GM12878 (cell line): ENCODE measurements around the gene CACNA2D2. TPM values are rescaled to one million over a fixed set of nuclear protein-coding genes. Genes with fewer than 3 reads are reported as not detected.

Experiments
- ATAC-seq: fragments of 200-7000 bp; cut with Tn5 transposase; 3 replicates; pipeline ENCODE4 v1.9.1; 2020; ENCODE audit warnings: mild to moderate bottlenecking, moderate library complexity
- BruUV-seq: library from RNA; stranded (reverse); fragments of 400-500 nt; replicated peaks from 2 replicates; lab custom pipeline; 2021; lab: Mats Ljungman, UMichigan
- CTCF ChIA-PET: fragments of 300-600 bp; sonication (Branson Sonifier 250); formaldehyde crosslinking; extraction: SDS; loops from one replicate; lab custom pipeline; 2021; ENCODE audit warnings: inconsistent platforms; lab: Yijun Ruan, JAX
- POLR2A ChIA-PET: fragments of 350-600 bp; formaldehyde crosslinking; extraction: SDS; loops from one replicate; lab custom pipeline; 2021; ENCODE audit warnings: inconsistent platforms; lab: Charles Lee
- RAD21 ChIA-PET: fragments of 300-600 bp; sonication (Branson Sonifier 250); formaldehyde crosslinking; loops from one replicate; lab custom pipeline; 2023; ENCODE audit warnings: antibody characterized with exemption; ENCODE audit not compliant: unreplicated experiment; lab: Charles Lee
- SMC1A ChIA-PET: fragments of 300-600 bp; sonication (Branson Sonifier 250); formaldehyde crosslinking; loops from one replicate; lab custom pipeline; 2023; ENCODE audit not compliant: unreplicated experiment, uncharacterized antibody; lab: Charles Lee
- DNase-seq: peaks from one replicate; pipeline ENCODE4 v3.0.0-alpha.2; 2011; ENCODE audit warnings: low read depth, low spot score
- FAIRE-seq: peaks from 3 replicates; lab custom pipeline; 2011; peaks lifted over from hg19 to GRCh38; lab: Jason Lieb, UNC
- H2AFZ ChIP-seq: 2 replicates; pipeline ENCODE4 v1.6.0; 2011; ENCODE audit warnings: low read depth, low read length, control low read depth; ENCODE audit not compliant: control insufficient read depth
- H3K27ac ChIP-seq: 2 replicates; pipeline ENCODE4 v1.5.1; 2011; ENCODE audit warnings: control low read depth; ENCODE audit not compliant: control insufficient read depth, insufficient read depth
- H3K27me3 ChIP-seq, 2 experiments: replicated peaks in 1 of 2; 2 replicates each; pipeline versions ENCODE4 v1.6.0 to v1.6.1; 2011; ENCODE audit warnings: low read length in 1 of 2; ENCODE audit not compliant: control insufficient read depth in 2 of 2, insufficient read depth in 2 of 2
- H3K36me3 ChIP-seq, 2 experiments: 2 replicates each; pipeline ENCODE4 v1.5.1; 2011; ENCODE audit warnings: low read length in 1 of 2; ENCODE audit not compliant: control insufficient read depth in 2 of 2, insufficient read depth in 2 of 2
- H3K4me1 ChIP-seq: 2 replicates; pipeline ENCODE4 v1.6.1; 2011; ENCODE audit warnings: mild to moderate bottlenecking, low read length, moderate library complexity, mixed read lengths; ENCODE audit not compliant: control insufficient read depth, insufficient read depth
- H3K4me2 ChIP-seq: 2 replicates; pipeline ENCODE4 v1.6.0; 2011; ENCODE audit warnings: control low read depth; ENCODE audit not compliant: control insufficient read depth, insufficient read depth
- H3K4me3 ChIP-seq: fragments of 200-600 bp; sonication (generic); 2 replicates; pipeline ENCODE4 v1.5.1; 2016
- H3K79me2 ChIP-seq: 2 replicates; pipeline ENCODE4 v1.6.0; 2011; ENCODE audit warnings: low read length; ENCODE audit not compliant: control insufficient read depth, insufficient read depth
- H3K9ac ChIP-seq: 2 replicates; pipeline ENCODE4 v1.8.0; 2011; ENCODE audit warnings: low read length, control low read depth, mixed read lengths; ENCODE audit not compliant: control insufficient read depth, insufficient read depth
- H3K9me3 ChIP-seq: replicated peaks from 3 replicates; pipeline ENCODE4 v1.5.1; 2011; ENCODE audit warnings: mild to moderate bottlenecking, low read length; ENCODE audit not compliant: control insufficient read depth, insufficient read depth
- H4K20me1 ChIP-seq: 2 replicates; pipeline ENCODE4 v1.6.0; 2011; ENCODE audit not compliant: control insufficient read depth, insufficient read depth
- CBFB ChIP-seq: IDR thresholded peaks from 2 replicates; pipeline ENCODE4 v1.6.1; 2016; ENCODE audit warnings: antibody characterized with exemption, low read depth
- EP300 ChIP-seq, 2 experiments: fragments of 150-350 bp in 1 of 2; IDR thresholded peaks; 2 replicates each; pipeline ENCODE4 v1.6.1; 2011 to 2012; ENCODE audit warnings: low read depth in 2 of 2, low read length in 2 of 2, borderline replicate concordance in 1 of 2, improper control_type of control experiment in 1 of 2, inconsistent platforms in 1 of 2; ENCODE audit not compliant: control insufficient read depth in 1 of 2
- EZH2 ChIP-seq: IDR thresholded peaks from 2 replicates; pipeline ENCODE4 v1.6.1; 2012; ENCODE audit warnings: low read depth, mild to moderate bottlenecking, control low read depth, inconsistent platforms, low read length, borderline replicate concordance; ENCODE audit not compliant: control insufficient read depth
- IKZF2 ChIP-seq, 2 experiments: fragments of 450-650 bp; IDR thresholded peaks; 2 replicates each; pipeline ENCODE4 v1.6.1; 2017; ENCODE audit warnings: mild to moderate bottlenecking in 2 of 2, moderate library complexity in 2 of 2
- IRF3 ChIP-seq: fragments of 450-650 bp; IDR thresholded peaks from 2 replicates; pipeline ENCODE4 v1.6.1; 2014; ENCODE audit warnings: mild to moderate bottlenecking
- JUNB ChIP-seq: IDR thresholded peaks from 2 replicates; pipeline ENCODE4 v1.6.1; 2016; ENCODE audit warnings: antibody characterized with exemption, mild to moderate bottlenecking
- MTA3 ChIP-seq: IDR thresholded peaks from 2 replicates; pipeline ENCODE4 v1.6.1; 2012; ENCODE audit warnings: low read length, inconsistent platforms, borderline replicate concordance
- PML ChIP-seq: IDR thresholded peaks from 2 replicates; pipeline ENCODE4 v1.6.1; 2012; ENCODE audit warnings: low read length, inconsistent platforms
- SMARCA5 ChIP-seq: fragments of 450-650 bp; IDR thresholded peaks from 2 replicates; pipeline ENCODE4 v1.6.1; 2017; ENCODE audit warnings: mild to moderate bottlenecking
- ZNF24 ChIP-seq: fragments of 450-650 bp; IDR thresholded peaks from 2 replicates; pipeline ENCODE4 v1.6.1; 2017; ENCODE audit warnings: antibody characterized with exemption, mild to moderate bottlenecking
- ZNF622 ChIP-seq: fragments of 450-650 bp; IDR thresholded peaks from 2 replicates; pipeline ENCODE4 v1.6.1; 2017; ENCODE audit warnings: mild to moderate bottlenecking, inconsistent platforms
- WGBS: methylation state at CpG from one replicate; pipeline ENCODE4 v1.1.6; 2016; ENCODE audit warnings: low lambda C conversion rate; ENCODE audit not compliant: insufficient replicate concordance, insufficient coverage; ENCODE audit errors: missing lambda C conversion rate; 5-methylcytosine and 5-hydroxymethylcytosine counted together
- in situ Hi-C: fragments of 300-500 bp; cut with MboI; formaldehyde crosslinking; loops from 9 replicates; pipeline ENCODE4 v1.14.3; 2018; ENCODE audit warnings: mixed read lengths
- intact Hi-C: fragments of 100-400 bp; cut with micrococcal nuclease; formaldehyde crosslinking; loops from one replicate; pipeline ENCODE4 v1.14.2; 2022; ENCODE audit not compliant: unreplicated experiment
- polyA plus RNA-seq, 11 experiments: library from polyadenylated mRNA; depleted of rRNA in 4 of 11; unstranded in 6 of 11; stranded (reverse) in 5 of 11; fragments of >200 nt; fragmentation: Nextera tagmentation in 4 of 11; fragmentation: Illumina TruSeq in 1 of 11; extraction: Ambion mirVana in 4 of 11; extraction: Trizol in 1 of 11; gene quantifications; 1 replicate in 1 of 11; 2 replicates in 10 of 11; pipeline versions ENCODE4 v1.2.1 to v1.2.3, GENCODE V29; 2011 to 2016; ENCODE audit warnings: inconsistent platforms in 2 of 11, missing spikeins in 2 of 11, low read depth in 1 of 11
- total RNA-seq, 4 experiments: library from RNA; depleted of rRNA in 3 of 4; stranded (reverse); fragments of >200 nt in 3 of 4; fragmentation: Illumina TruSeq in 1 of 4; extraction: Trizol in 1 of 4; gene quantifications; 2 replicates each; pipeline versions ENCODE4 v1.2.1 to v1.2.3, GENCODE V29; 2013 to 2021
- TF ChIP-seq, protein P1 (sequence below): fragments of 450-650 bp; formaldehyde crosslinking; IDR thresholded peaks from 2 replicates; pipeline ENCODE4 v1.4.0; 2020; ENCODE audit warnings: mild to moderate bottlenecking, moderate library complexity
- TF ChIP-seq, protein P2 (sequence below): IDR thresholded peaks from 2 replicates; pipeline ENCODE4 v1.6.1; 2012; ENCODE audit warnings: low read depth, low read length, improper control_type of control experiment
- TF ChIP-seq, protein P3 (sequence below): IDR thresholded peaks from 2 replicates; pipeline ENCODE4 v1.6.1; 2011; ENCODE audit warnings: low read depth, low read length, improper control_type of control experiment, borderline replicate concordance

Gene CACNA2D2
- total and polyA plus RNA-seq, 10 of the 15 experiments (the other 5 are each of a cell fraction or from before 2014, with no cell fraction given) = 0.03 to 0.07 TPM; not detected in 8

DNA sequence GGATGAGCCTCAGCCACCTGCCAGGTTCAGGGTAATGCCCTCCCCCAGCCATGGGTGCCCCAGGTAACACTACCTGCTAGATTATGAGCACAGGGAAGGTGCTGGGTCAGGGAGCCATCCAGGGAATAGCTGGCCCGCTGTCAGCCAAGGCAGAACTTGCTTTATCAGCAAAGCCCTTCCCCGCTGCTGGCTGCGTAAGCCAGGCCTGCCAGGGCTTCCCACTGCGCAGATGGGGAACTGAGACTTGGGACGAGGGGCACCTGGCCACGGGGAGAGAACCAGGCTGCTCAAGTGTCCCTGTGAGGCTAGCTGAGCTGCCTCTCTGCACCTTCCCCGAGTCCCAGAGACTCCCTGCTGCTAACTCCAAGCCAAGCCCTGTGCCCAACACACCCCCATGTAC, 45.4 kb downstream of the CACNA2D2 start (continued):
- TF ChIP-seq, protein P1, sequence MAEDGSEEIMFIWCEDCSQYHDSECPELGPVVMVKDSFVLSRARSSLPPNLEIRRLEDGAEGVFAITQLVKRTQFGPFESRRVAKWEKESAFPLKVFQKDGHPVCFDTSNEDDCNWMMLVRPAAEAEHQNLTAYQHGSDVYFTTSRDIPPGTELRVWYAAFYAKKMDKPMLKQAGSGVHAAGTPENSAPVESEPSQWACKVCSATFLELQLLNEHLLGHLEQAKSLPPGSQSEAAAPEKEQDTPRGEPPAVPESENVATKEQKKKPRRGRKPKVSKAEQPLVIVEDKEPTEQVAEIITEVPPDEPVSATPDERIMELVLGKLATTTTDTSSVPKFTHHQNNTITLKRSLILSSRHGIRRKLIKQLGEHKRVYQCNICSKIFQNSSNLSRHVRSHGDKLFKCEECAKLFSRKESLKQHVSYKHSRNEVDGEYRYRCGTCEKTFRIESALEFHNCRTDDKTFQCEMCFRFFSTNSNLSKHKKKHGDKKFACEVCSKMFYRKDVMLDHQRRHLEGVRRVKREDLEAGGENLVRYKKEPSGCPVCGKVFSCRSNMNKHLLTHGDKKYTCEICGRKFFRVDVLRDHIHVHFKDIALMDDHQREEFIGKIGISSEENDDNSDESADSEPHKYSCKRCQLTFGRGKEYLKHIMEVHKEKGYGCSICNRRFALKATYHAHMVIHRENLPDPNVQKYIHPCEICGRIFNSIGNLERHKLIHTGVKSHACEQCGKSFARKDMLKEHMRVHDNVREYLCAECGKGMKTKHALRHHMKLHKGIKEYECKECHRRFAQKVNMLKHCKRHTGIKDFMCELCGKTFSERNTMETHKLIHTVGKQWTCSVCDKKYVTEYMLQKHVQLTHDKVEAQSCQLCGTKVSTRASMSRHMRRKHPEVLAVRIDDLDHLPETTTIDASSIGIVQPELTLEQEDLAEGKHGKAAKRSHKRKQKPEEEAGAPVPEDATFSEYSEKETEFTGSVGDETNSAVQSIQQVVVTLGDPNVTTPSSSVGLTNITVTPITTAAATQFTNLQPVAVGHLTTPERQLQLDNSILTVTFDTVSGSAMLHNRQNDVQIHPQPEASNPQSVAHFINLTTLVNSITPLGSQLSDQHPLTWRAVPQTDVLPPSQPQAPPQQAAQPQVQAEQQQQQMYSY (CRISPR knock-in tag) = no peak
- TF ChIP-seq EP300 (IDR thresholded peaks at IDR 0.05; ENCODE audit: borderline replicate concordance in 1 of 2, control insufficient read depth in 1 of 2, low read depth in 2 of 2, low read length in 2 of 2) (no peak), JUNB (no peak), IRF3 (no peak), ZNF24 (no peak), IKZF2 (IDR thresholded peaks at IDR 0.05) (no peak)

DNA sequence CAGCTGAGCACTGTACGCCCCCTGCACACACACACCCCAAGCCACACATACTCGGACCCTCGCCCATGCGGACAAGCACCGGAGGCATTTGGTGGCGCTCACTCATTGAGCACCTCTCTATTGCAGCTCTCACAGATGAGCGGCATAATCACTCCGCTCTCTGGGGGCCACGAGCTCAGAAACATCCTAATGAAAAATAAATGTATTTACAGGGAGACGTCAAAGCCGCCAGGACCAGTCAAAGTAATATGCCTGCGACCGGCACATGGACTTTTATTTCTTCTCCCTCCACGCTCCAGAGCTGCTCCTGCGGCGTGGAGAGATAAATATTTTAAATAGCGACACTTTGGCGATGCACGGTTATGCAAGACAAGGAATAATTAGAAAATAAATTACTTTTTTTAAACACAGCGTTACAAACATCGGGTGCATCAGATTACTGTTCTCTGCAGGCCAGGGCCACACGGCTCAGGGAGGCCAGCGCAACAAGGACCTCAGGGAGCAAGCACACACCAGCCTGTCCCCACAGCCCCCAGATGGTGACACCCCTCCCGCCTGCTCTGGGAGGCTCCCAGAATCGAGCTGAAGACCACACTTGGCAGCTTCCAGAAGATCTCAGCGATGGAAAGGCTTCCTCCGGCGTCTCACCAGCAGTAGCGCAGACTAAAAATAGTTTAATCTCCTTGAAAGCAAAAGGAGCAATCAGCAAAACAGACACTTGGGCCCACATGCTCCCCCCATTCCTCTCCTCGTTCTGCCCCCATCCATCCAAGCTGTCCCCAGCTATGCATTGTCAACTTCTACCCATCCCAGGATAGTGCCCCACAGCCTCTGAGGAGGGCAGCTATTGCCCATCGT, 48.0 kb downstream of the CACNA2D2 start:
- SMC1A ChIA-PET = no interaction called here
- no TSS peak for BruUV-seq
- Histone ChIP-seq H3K4me1 (no peaks in the 10 kb centered on the region), H3K27me3 (no peaks in the 10 kb centered on the region; a peak in 2 of 4 replicates), H3K9me3 (no peaks in the 10 kb centered on the region), H3K4me3 (no peak overlapping the region), H4K20me1 (no peaks in the 10 kb centered on the region), H3K36me3 (no peaks in the 10 kb centered on the region), H2AFZ (no peak overlapping the region), H3K27ac (no peak overlapping the region), H3K4me2 (no peak overlapping the region), H3K9ac (no peak overlapping the region), H3K79me2 (no peaks in the 10 kb centered on the region)
- no peak for FAIRE-seq
- POLR2A ChIA-PET = no interaction called here
- RAD21 ChIA-PET = no interaction called here
- intact Hi-C loops (no loop called here), in situ Hi-C loops (no loop called here)
- no peak for DNase-seq
- no peak for ATAC-seq
- WGBS = 50% methylated on average over 31 of the region's 31 CpGs
- CTCF ChIA-PET = no interaction called here
- TF ChIP-seq ZNF622 (no peak), CBFB (no peak), MTA3 (no peak), SMARCA5 (no peak), EZH2 (no peak), PML (no peak)
- TF ChIP-seq, protein P2, sequence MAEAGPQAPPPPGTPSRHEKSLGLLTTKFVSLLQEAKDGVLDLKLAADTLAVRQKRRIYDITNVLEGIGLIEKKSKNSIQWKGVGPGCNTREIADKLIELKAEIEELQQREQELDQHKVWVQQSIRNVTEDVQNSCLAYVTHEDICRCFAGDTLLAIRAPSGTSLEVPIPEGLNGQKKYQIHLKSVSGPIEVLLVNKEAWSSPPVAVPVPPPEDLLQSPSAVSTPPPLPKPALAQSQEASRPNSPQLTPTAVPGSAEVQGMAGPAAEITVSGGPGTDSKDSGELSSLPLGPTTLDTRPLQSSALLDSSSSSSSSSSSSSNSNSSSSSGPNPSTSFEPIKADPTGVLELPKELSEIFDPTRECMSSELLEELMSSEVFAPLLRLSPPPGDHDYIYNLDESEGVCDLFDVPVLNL = no peak
- TF ChIP-seq, protein P3, sequence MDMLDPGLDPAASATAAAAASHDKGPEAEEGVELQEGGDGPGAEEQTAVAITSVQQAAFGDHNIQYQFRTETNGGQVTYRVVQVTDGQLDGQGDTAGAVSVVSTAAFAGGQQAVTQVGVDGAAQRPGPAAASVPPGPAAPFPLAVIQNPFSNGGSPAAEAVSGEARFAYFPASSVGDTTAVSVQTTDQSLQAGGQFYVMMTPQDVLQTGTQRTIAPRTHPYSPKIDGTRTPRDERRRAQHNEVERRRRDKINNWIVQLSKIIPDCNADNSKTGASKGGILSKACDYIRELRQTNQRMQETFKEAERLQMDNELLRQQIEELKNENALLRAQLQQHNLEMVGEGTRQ = no peak
